Measurements from ENCODE around the gene GJA10.
A peak's percentile ranks its signal among the peaks of the same experiment; 100 is the strongest.
"Not testable (repeated sequence)": the region's sequence is repeated elsewhere in the genome, so short reads cannot be mapped to it uniquely, and the experiment has no call there.

Gene GJA10

DNA sequence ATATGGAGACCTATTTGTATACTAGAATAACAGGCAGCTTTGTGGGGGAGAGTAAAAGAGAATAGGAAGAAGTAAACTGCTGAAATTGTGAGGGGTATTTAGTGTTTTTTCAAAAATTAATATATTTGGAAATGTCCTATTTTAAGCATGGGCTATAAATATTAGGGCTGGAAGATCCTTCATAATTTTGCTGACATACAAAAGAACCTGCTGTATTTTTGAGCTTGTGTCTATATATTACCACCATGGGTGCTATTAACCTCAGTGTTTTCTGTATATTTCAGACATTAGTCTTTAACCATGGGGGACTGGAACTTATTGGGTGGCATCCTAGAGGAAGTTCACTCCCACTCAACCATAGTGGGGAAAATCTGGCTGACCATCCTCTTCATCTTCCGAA, at the start of gene GJA10:
Gene GJA10, plus strand, starts transcription at position 301 of the 400 bp plus-strand sequence. Its CDS starts 0 bp downstream, at position 301.
- DNase-seq = no peak

- DNase-seq = not testable (repeated sequence)
These were observed 46.8 kb upstream of the GJA10 start for GRCh38 chr6:89847513-89847912.

DNA sequence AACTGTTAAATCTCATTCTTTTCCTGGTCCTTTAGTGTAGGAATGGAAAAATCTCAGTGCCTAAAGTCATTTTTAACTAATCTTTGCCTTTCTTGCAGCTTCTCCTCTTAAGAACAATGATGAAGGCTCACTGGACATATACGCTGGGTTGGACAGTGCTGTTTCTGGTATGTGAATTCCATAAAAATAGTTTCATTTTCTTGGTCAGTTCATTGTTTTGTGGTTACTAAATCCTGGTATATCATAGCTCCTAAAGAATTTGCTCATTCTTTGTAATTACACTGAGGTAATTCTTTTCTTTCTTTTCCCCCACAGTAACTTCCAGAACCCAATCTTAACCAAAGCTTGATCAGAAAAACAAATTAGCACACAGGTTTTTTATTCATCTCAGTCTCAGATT, 41.2 kb upstream of the GJA10 start:
- DNase-seq = no peak

GRCh38 chr6:89858041-89858440, 36.2 kb upstream of the GJA10 start:
- DNase-seq = no peak

GRCh38 chr6:89859744-89860143, 34.5 kb upstream of the GJA10 start:
- DNase-seq = peak; percentile 31

DNA sequence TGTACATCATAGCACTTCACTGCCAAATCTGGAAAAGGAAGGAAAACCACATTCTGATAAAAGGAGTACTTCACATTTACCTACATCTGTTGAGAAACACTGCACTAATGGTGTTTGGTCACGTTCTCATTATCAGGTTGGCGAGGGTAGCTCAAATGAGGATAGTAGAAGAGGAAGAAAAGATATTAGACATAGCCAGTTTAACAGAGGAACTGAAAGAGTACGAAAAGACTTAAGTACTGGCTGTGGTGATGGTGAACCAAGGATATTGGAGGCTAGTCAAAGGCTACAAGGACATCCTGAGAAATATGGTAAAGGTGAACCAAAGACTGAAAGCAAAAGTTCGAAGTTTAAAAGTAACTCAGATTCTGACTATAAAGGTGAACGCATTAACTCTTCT, 32.0 kb upstream of the GJA10 start:
- DNase-seq = no peak

DNA sequence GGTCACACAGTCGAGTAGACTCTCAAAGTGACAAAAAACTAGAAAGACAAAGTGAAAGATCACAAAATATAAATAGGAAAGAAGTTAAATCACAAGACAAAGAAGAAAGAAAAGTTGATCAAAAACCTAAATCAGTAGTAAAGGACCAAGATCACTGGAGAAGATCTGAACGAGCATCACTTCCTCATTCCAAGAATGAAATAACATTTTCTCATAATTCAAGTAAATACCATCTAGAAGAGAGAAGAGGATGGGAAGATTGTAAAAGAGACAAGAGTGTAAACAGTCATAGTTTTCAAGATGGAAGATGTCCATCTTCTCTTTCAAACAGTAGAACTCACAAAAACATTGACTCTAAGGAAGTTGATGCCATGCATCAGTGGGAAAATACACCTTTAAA, 31.6 kb upstream of the GJA10 start:
- DNase-seq = no peak

DNA sequence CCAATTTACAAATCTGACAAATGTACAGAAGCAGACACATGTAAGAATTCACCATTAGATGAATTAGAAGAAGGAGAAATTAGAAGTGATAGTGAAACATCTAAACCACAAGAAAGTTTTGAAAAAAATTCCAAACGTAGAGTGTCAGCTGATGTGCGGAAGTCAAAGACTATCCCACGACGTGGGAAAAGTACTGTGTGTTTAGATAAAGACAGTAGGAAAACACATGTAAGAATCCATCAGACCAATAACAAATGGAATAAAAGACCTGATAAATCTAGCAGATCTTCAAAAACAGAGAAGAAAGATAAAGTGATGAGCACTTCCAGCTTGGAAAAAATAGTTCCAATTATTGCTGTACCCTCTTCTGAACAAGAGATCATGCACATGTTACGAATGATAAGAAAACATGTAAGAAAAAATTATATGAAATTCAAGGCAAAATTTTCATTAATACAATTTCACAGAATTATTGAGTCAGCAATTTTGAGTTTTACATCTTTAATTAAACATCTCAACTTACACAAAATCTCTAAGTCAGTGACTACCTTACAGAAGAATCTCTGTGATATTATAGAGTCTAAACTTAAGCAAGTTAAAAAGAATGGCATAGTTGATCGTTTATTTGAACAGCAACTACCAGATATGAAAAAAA, 28.1 kb upstream of the GJA10 start:
- no peak for DNase-seq

DNA sequence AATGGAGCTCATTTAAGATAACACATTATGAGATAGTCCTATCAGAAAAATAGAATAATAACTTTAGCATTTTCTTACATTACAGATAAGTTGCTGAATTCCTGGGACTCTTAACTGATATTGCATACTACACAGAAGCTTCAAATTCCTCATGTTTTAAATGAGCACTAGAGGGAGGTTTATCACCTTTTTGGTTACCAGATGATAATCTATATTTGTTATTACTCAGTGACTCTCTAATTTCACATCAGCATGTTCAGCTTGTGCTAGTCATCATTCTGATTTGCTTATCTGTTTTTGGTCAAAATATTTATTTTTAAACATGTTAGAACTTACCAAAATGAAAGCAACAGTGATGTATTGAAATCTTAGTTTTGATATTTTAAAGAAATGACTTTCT, 20.5 kb upstream of the GJA10 start:
- DNase-seq = no peak

DNA sequence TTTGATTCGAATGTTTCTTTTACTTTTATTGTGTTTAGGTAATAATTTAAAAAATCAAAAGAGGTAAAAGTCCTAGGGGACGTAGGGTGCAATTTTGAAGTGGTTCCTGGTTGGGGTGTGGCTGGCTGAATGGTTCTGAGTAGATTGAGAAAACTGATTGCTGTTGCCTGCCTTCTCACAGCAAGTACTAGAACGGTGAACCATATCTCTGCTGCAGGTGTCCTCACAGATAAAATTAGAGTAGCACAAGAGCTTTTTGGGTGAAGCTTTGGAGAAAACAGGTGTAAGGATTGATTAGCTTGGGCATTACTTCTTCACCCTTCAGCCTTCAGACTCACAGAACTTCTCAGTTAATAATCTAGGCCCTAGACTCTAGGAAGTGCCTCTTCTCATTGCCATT, 19.8 kb upstream of the GJA10 start:
- no peak for DNase-seq

GRCh38 chr6:89886378-89887120, 7.7 kb upstream of the GJA10 start:
- DNase-seq = no peak

DNA sequence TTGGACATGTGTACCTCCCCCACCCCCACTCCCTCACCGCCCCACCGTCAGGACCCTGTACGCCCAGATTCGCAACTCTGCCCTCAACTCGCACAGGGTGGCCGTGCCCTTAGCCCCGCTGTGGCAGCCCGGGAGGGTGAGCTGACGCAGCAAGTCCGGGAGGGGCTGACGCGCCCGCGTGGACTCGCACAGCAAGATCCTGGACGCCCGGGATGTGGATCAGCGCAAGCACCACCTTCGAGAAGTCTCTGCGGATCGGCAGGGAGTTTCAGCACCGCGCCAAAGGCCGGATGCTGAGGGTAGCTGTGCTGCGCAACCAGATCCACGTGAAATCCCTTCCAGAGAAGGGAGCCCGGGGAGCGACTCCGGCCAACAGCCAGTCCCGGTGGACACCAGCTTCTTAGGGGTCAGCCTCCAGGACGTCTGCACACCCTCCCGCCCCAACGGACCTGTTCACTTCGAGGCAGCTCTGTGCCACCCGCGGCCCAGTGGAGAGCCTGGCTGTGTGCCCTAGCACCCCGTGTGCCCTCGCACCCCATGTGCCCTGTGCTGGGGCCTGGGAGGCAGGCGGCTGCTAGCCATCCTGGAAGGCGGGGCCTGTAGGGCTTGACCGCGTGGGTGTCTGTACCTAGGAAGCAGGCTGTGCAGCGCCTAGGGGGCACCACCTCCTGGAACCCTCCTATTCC, 6.7 kb upstream of the GJA10 start:
- DNase-seq = no peak

- no peak for DNase-seq
These were observed 6.1 kb upstream of the GJA10 start for GRCh38 chr6:89888138-89888514.

GRCh38 chr6:89888871-89889270, 5.4 kb upstream of the GJA10 start:
- no peak for DNase-seq

- DNase-seq = not testable (repeated sequence)
These were observed 3.3 kb upstream of the GJA10 start for GRCh38 chr6:89890845-89891528.

DNA sequence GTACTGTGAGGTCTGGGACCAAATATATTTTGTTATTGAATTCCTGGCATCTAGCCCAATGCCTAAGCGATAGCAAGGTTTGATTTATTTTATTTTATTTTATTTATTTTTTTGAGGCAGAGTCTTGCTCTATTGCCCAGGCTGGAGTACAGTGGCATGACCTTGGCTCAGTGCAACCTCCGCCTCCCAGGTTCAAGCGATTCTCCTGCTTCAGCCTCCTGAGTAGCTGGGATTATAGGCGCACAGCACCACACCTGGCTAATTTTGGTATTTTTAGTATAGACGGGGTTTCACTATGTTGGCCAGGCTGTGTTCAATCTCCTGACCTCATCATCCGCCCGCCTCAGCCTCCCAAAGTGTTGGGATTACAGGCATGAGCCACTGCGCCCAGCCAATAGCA, 1.7 kb upstream of the GJA10 start:
- not testable (repeated sequence) for DNase-seq

DNA sequence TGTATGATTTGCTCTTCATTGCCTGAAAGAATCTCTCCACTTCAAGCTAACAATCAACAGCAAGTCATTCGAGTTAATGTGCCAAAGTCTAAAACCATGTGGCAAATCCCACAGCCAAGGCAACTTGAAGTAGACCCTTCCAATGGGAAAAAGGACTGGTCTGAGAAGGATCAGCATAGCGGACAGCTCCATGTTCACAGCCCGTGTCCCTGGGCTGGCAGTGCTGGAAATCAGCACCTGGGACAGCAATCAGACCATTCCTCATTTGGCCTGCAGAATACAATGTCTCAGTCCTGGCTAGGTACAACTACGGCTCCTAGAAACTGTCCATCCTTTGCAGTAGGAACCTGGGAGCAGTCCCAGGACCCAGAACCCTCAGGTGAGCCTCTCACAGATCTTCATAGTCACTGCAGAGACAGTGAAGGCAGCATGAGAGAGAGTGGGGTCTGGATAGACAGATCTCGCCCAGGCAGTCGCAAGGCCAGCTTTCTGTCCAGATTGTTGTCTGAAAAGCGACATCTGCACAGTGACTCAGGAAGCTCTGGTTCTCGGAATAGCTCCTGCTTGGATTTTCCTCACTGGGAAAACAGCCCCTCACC, 1.1 kb downstream of the GJA10 start:
- DNase-seq = no peak

DNA sequence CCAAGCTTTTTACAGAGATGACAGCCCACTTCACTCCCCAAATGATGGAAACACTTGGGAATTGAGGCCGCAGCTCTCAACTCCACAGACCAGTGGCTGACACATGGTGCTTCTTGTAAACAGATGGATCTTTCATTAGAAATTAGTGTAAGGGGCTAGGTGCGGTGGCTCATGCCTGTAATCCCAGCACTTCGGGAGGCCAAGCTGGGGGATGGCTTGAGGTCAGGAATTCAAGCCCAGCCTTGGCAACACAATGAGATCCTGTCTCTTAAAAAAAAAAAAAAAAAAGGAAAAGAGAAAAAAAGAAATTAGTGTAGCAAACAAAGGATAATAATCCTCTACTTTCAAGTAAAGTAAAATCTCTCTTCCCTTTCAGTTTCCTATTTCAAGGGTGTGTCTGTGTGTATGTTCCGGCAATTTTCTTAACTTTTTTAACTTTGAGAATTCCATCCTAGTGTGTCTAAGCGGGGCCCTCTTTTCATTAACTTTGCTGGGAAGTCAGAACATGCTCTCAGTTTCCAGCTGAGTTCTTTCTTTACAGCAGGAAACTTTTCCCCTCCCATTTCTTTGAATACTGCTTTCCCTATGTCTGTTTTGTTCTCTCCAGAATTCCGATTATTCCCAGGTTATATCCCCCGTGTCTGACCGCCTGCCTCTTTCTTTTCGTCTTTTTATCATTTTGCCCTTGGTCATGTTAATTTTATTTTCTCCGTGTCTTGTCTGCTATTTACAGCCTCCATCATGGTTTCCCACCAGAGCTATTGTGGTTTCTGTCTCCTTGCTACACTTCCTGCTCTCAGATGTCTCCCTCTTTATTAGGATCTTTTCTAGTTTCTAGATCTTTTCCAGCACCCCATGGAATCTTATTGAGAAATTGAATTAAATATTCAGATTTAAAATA, 16.0 kb downstream of the GJA10 start:
- DNase-seq = not testable (repeated sequence)

GRCh38 chr6:89910902-89911240, 16.6 kb downstream of the GJA10 start:
- no peak for DNase-seq

DNA sequence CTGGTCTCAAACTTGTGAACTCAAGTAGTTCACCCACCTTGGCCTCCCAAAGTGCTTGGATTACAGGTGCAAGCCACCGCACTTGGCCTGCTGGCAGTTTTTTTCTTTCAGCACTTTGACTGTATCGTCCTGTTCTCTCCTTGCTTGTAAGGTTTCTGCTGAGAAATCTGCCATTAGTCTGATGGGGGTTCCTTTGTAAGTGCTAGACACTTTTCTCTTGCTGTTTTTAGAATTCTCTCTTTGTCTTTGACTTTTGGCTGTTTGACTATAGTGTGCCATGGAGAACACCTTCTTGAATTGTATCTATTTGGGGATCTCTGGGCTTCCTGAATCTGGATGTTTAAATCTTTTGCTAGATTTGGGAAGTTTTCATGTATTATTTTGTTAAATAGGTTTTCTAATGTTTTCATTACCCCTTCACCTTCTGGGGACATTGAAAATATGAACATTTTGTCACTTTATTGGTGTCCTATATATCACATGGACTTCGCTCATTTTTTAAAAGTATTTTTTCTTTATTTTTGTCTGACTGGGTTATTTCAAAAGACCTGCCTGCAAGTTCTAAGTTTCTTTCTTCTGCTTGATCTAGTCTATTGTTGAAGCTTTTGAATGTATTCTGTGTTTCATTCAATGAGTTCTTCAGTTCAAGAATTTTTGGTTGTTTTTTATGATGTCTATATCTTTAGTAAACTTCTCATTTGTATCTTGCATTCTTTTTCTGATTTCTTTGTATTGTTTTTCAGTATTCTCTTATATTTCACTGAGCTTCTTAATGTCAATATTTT, 22.1 kb downstream of the GJA10 start:
- DNase-seq = no peak

DNA sequence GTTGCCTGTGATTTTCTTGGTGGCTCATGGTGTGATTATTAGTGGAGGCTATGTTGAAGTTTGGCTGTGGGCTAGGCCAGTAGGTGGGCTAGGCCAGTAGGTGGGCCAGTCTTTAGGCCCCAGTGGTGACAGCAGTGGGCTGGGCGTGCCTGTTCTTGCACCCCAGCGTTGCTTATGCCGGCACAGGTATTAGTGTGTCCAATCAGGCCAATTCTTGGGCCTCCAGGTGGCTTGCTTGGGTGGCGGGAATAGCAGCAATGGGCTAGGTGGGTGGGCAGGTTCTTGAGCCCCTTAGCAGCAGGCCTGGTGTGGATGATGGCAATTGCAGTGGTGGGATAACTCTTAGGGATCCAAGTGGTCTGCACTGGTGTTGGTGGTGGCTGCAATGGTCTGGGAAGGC, 22.9 kb downstream of the GJA10 start:
- no peak for DNase-seq

All from stimulated activated CD8-positive, alpha-beta memory T cell treated with anti-CD3 and anti-CD28 coated beads, Interleukin-4, amount 100 ng/mL, for 48 hours (primary cell).